ENCODE data around the gene TENT5C. TPM values are rescaled to one million over a fixed set of nuclear protein-coding genes. Genes with fewer than 3 reads are reported as not detected.
A peak's percentile ranks its signal among the peaks of the same experiment; 100 is the strongest.

TENT5C gene
- total and polyA plus RNA-seq, 9 of the 15 experiments (the other 6 are each of a cell fraction or from before 2014, with no cell fraction given): 1.8 to 7.7 (median 4.0) TPM

- TF ChIP-seq USF2 (CRISPR knock-in tag; IDR thresholded peaks at IDR 0.05) (no peak), HDAC1 (IDR thresholded peaks at IDR 0.05) (peak in 1 of 2 experiments; percentile 21; a peak in 2 of 4 replicates), SIN3B (IDR thresholded peaks at IDR 0.05; ENCODE audit: low read depth) (no peak), SMAD4 (CRISPR knock-in tag; conservative IDR thresholded peaks at IDR 0.05) (no peak; the same call in 1 of the 2 replicates), MXI1 (IDR thresholded peaks at IDR 0.05; ENCODE audit: low read depth, low read length) (no peak), GATAD2B (IDR thresholded peaks at IDR 0.05; ENCODE audit: borderline replicate concordance) (peak; percentile 74; the same call in 1 of the 2 replicates), NFXL1 (CRISPR knock-in tag; IDR thresholded peaks at IDR 0.05) (no peak), CHD2 (IDR thresholded peaks at IDR 0.05; ENCODE audit: low read depth, low read length) (no peak), TCF7L2 (IDR thresholded peaks at IDR 0.05; ENCODE audit: low read depth, low read length) (no peak), ZFP1 (CRISPR knock-in tag; IDR thresholded peaks at IDR 0.05) (no peak), ETS1 (conservative IDR thresholded peaks at IDR 0.05; ENCODE audit: control insufficient read depth, low read depth, low read length) (no peak), SMAD1 (IDR thresholded peaks at IDR 0.05; ENCODE audit: low read depth, low read length, partially characterized antibody) (no peak), TEAD1 (CRISPR knock-in tag; IDR thresholded peaks at IDR 0.05) (peak in 1 of 2 experiments; percentile 26; a peak in 1 of 4 replicates), ZNF449 (CRISPR knock-in tag; IDR thresholded peaks at IDR 0.05) (no peak), SREBF1 (IDR thresholded peaks at IDR 0.05; ENCODE audit: borderline replicate concordance, low read depth, low read length) (no peak), HOXB6 (CRISPR knock-in tag; IDR thresholded peaks at IDR 0.05; ENCODE audit: borderline replicate concordance) (no peak), PYGO2 (tag; IDR thresholded peaks at IDR 0.05) (no peak), HDAC2 (IDR thresholded peaks at IDR 0.05) (0 out of 2 replicates have a peak, but pooled peaks have one; percentile 35), ESRRB (CRISPR knock-in tag; IDR thresholded peaks at IDR 0.05; ENCODE audit: borderline replicate concordance) (no peak)
- TF ChIP-seq, protein P1, sequence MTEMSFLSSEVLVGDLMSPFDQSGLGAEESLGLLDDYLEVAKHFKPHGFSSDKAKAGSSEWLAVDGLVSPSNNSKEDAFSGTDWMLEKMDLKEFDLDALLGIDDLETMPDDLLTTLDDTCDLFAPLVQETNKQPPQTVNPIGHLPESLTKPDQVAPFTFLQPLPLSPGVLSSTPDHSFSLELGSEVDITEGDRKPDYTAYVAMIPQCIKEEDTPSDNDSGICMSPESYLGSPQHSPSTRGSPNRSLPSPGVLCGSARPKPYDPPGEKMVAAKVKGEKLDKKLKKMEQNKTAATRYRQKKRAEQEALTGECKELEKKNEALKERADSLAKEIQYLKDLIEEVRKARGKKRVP (CRISPR knock-in tag; IDR thresholded peaks at IDR 0.05): no peak
- TF ChIP-seq, protein P2, sequence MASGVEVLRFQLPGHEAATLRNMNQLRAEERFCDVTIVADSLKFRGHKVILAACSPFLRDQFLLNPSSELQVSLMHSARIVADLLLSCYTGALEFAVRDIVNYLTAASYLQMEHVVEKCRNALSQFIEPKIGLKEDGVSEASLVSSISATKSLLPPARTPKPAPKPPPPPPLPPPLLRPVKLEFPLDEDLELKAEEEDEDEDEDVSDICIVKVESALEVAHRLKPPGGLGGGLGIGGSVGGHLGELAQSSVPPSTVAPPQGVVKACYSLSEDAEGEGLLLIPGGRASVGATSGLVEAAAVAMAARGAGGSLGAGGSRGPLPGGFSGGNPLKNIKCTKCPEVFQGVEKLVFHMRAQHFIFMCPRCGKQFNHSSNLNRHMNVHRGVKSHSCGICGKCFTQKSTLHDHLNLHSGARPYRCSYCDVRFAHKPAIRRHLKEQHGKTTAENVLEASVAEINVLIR (CRISPR knock-in tag; IDR thresholded peaks at IDR 0.05): no peak
Measured at GRCh38 chr1:117613969-117614729, 8.3 kb downstream of the TENT5C start (continued).

Measured in K562 (cell line).